HUES64 (cell line): ENCODE measurements around the gene CRACR2B.

Experiments used
- H3K27ac ChIP-seq: 2 replicates; pipeline ENCODE4 v1.7.0; 2013; ENCODE audit warnings: low read depth, low read length, inconsistent platforms
- H3K27me3 ChIP-seq: 2 replicates; pipeline ENCODE4 v1.6.1; 2013; ENCODE audit warnings: mild to moderate bottlenecking, low read length; ENCODE audit not compliant: insufficient read depth
- H3K36me3 ChIP-seq: 2 replicates; pipeline ENCODE4 v1.6.1; 2013; ENCODE audit warnings: mild to moderate bottlenecking, low read length; ENCODE audit not compliant: insufficient read depth
- H3K4me1 ChIP-seq: 2 replicates; pipeline ENCODE4 v1.6.1; 2013; ENCODE audit warnings: mild to moderate bottlenecking, low read length, moderate library complexity; ENCODE audit not compliant: insufficient read depth
- H3K4me3 ChIP-seq: 2 replicates; pipeline ENCODE4 v1.5.1; 2013; ENCODE audit warnings: mild to moderate bottlenecking, low read length, moderate library complexity
- H3K9ac ChIP-seq: 2 replicates; pipeline ENCODE4 v1.6.1; 2013; ENCODE audit warnings: mild to moderate bottlenecking, low read depth, low read length
- H3K9me3 ChIP-seq: 2 replicates; pipeline ENCODE4 v1.6.1; 2013; ENCODE audit warnings: low read depth, low read length; ENCODE audit not compliant: insufficient read depth
- WGBS: fragments of 150-250, 120-280 bp; methylation state at CpG from one replicate; pipeline ENCODE4 v1.1.7; 2013; ENCODE audit warnings: missing lambda C conversion rate; 5-methylcytosine and 5-hydroxymethylcytosine counted together

Gene CRACR2B

GRCh38 chr11:795634-796564, 31.8 kb upstream of the CRACR2B start:
- Histone ChIP-seq H3K27ac (no peak overlapping the region), H3K36me3 (peaks cover 32% of the 10 kb centered on the region; the same call in 1 of the 2 replicates), H3K9ac (no peak overlapping the region), H3K4me3 (no peak overlapping the region), H3K4me1 (0 out of 2 replicates have a peak, but pooled peaks cover 5% of the 10 kb centered on the region), H3K27me3 (no peaks in the 10 kb centered on the region), H3K9me3 (no peaks in the 10 kb centered on the region)
- 43% methylated on average over 22 of the region's 26 CpGs for WGBS

GRCh38 chr11:796565-797295, 31.0 kb upstream of the CRACR2B start:
- Histone ChIP-seq H3K9me3 (no peaks in the 10 kb centered on the region), H3K27ac (peak overlapping the region; percentile 87; the same call in 1 of the 2 replicates), H3K4me1 (0 out of 2 replicates have a peak, but pooled peaks cover 5% of the 10 kb centered on the region), H3K27me3 (no peaks in the 10 kb centered on the region), H3K4me3 (peak overlapping the region; percentile 84), H3K36me3 (peaks cover 27% of the 10 kb centered on the region; the same call in 1 of the 2 replicates), H3K9ac (no peak overlapping the region)
- WGBS = 39% methylated on average over 18 of the region's 18 CpGs

GRCh38 chr11:797296-798092, 30.2 kb upstream of the CRACR2B start:
- under 1% methylated on average over 57 of the region's 57 CpGs for WGBS
- peaks cover 23% of the 10 kb centered on the region for H3K36me3 ChIP-seq
- H3K4me3 ChIP-seq = peak overlapping the region; percentile 84
- H3K4me1 ChIP-seq = 0 out of 2 replicates have a peak, but pooled peaks cover 5% of the 10 kb centered on the region
- H3K27ac ChIP-seq = peak overlapping the region; percentile 87
- no peaks in the 10 kb centered on the region for H3K27me3 ChIP-seq
- peak overlapping the region; percentile 87 for H3K9ac ChIP-seq
- H3K9me3 ChIP-seq = no peaks in the 10 kb centered on the region

DNA sequence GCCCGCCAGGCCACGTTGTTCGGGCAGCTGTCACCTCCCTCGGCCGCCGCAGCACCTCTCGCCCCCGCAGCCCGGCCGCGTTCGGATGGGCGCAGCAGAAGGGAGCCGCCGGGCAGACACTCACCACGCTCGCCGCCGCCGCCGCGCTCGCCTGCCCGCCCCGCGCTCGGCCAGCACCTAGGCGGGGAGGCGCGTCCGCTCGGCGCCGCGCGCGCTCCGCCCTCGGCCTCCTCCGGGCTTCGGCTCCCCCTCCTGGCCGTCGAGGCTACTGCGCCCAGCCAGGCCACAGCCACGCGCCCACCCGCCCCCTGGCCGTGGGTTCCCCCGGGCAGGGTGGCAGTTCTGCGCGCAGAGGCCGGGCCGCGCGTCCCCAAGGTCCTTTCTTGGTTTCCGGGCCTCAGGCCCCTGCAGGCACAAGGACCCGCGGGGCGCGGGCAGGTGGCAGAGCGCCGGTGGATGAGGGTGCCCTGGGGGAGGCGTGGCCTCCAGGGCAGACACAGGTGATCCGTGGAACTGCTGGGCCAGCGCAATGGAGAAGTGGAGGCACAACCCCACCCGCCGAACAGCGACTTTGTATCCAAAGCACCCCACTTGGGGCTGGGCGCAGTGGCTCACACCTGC, 29.5 kb upstream of the CRACR2B start, which contains the start of gene SLC25A22:
SLC25A22 (minus strand) TSS at position 189 of the 621 bp plus-strand sequence. CDS start 3,275 bp downstream, outside the sequence.
- peak within 1 kb of the TSS; percentile 87 for H3K27ac ChIP-seq
- 10% methylated on average over 69 of the region's 69 CpGs for WGBS
- H3K4me1 ChIP-seq = 0 out of 2 replicates have a peak, but pooled peaks cover 5% of the 10 kb centered on the region
- H3K36me3 ChIP-seq = peaks cover 22% of the 10 kb centered on the region
- H3K9ac ChIP-seq = peak within 1 kb of the TSS; percentile 87
- no peaks in the 10 kb centered on the region for H3K9me3 ChIP-seq
- peak within 1 kb of the TSS; percentile 84 for H3K4me3 ChIP-seq
- no peaks in the 10 kb centered on the region for H3K27me3 ChIP-seq

- no peak overlapping the region for H3K4me3 ChIP-seq
- H3K27ac ChIP-seq = no peak overlapping the region
- peaks cover 8% of the 10 kb centered on the region for H3K36me3 ChIP-seq
- WGBS = 95% methylated on average over 32 of the region's 32 CpGs
- H3K4me1 ChIP-seq = 0 out of 2 replicates have a peak, but pooled peaks cover 5% of the 10 kb centered on the region
- H3K9me3 ChIP-seq = no peaks in the 10 kb centered on the region
- no peaks in the 10 kb centered on the region for H3K27me3 ChIP-seq
- H3K9ac ChIP-seq = no peak overlapping the region
Observed at GRCh38 chr11:799641-800316, 27.9 kb upstream of the CRACR2B start.

- WGBS = 95% methylated on average over 30 of the region's 30 CpGs
- H3K9me3 ChIP-seq = no peaks in the 10 kb centered on the region
Observed at GRCh38 chr11:800473-800872, 27.2 kb upstream of the CRACR2B start.

GRCh38 chr11:801097-801780, 26.5 kb upstream of the CRACR2B start:
- H3K36me3 ChIP-seq = peaks cover 8% of the 10 kb centered on the region
- H3K27me3 ChIP-seq = no peaks in the 10 kb centered on the region
- no peak overlapping the region for H3K4me3 ChIP-seq
- no peak overlapping the region for H3K27ac ChIP-seq
- H3K9ac ChIP-seq = no peak overlapping the region
- 0 out of 2 replicates have a peak, but pooled peaks cover 5% of the 10 kb centered on the region for H3K4me1 ChIP-seq
- WGBS = 94% methylated on average over 20 of the region's 20 CpGs
- no peaks in the 10 kb centered on the region for H3K9me3 ChIP-seq

More at GRCh38 chr11:800473-800872, 27.2 kb upstream of the CRACR2B start:
- no peaks in the 10 kb centered on the region for H3K27me3 ChIP-seq
- peaks cover 8% of the 10 kb centered on the region for H3K36me3 ChIP-seq
- H3K4me3 ChIP-seq = no peak overlapping the region
- no peak overlapping the region for H3K27ac ChIP-seq
- no peak overlapping the region for H3K9ac ChIP-seq
- 0 out of 2 replicates have a peak, but pooled peaks cover 5% of the 10 kb centered on the region for H3K4me1 ChIP-seq

DNA sequence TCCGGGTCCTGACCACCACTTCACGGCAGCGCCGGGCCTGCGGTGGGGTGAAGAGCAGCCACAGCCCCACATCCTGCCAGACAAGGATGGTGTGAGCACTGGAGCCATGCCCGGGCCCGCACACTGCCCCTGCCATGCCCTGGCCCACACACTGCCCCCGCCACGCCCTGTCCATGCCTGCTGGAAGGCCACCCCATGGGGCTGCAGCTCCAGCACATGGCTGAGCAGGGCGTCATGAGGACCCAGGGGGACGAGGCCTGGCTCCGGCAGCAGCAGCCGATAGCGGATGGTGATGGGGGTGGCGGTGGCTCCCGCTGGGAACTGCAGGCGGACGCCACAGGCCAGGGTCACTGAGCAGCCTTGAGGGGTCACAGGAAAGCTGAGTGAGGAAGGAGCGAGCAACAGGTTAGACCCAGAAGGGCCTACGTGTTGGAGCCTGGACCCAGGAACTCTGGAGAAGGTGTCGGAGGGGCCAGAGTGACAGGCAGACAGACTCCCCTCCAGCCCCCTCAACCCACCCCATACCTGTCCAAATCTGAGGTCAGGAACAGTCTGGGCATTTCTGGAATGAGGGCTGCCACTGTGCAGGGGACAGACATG, 25.6 kb upstream of the CRACR2B start:
- no peaks in the 10 kb centered on the region for H3K27me3 ChIP-seq
- H3K4me1 ChIP-seq = no peaks in the 10 kb centered on the region
- H3K4me3 ChIP-seq = no peak overlapping the region
- no peaks in the 10 kb centered on the region for H3K9me3 ChIP-seq
- whole genome bisulfite sequencing = 95% methylated on average over 21 of the region's 21 CpGs
- H3K27ac ChIP-seq = no peak overlapping the region
- no peak overlapping the region for H3K9ac ChIP-seq
- peaks cover 8% of the 10 kb centered on the region for H3K36me3 ChIP-seq

GRCh38 chr11:802693-803466, 24.8 kb upstream of the CRACR2B start:
- 94% methylated on average over 28 of the region's 28 CpGs for WGBS
- Histone ChIP-seq H3K27me3 (no peaks in the 10 kb centered on the region), H3K4me3 (no peak overlapping the region), H3K36me3 (peaks cover 8% of the 10 kb centered on the region), H3K27ac (no peak overlapping the region), H3K4me1 (no peaks in the 10 kb centered on the region), H3K9ac (peak overlapping the region; percentile 5; the same call in 1 of the 2 replicates), H3K9me3 (no peaks in the 10 kb centered on the region)
